ENCODE data around the gene THRSP.

Gene THRSP

GRCh38 chr11:78100261-78100660 is 36.6 kb downstream of the THRSP start:
- DNase-seq, result no peak

- DNase-seq, result no peak
Observed at GRCh38 chr11:78100676-78101472, 37.2 kb downstream of the THRSP start.

GRCh38 chr11:78109081-78110015 is 45.7 kb downstream of the THRSP start:
- DNase-seq, result no peak

- no peak for DNase-seq
Observed at GRCh38 chr11:78110351-78110750, 46.7 kb downstream of the THRSP start.

- DNase-seq, result no peak
Observed at GRCh38 chr11:78110830-78111229, 47.2 kb downstream of the THRSP start.

- DNase-seq, result no peak
Observed at GRCh38 chr11:78111298-78111697, 47.6 kb downstream of the THRSP start.

GRCh38 chr11:78112582-78113275 is 49.1 kb downstream of the THRSP start:
- no peak for DNase-seq
